ENCODE measurements around the gene TNIP1.

- TF ChIP-seq CTCF (IDR thresholded peaks at IDR 0.05; ENCODE audit: poor library complexity) (no peak), EZH2phosphoT487 (IDR thresholded peaks at IDR 0.05; ENCODE audit: low read depth, severe bottlenecking, unreplicated experiment) (no peak)
Measured at GRCh38 chr5:151053796-151054462, 26.9 kb downstream of the TNIP1 start.
